PC-3 (cell line): Measurements from ENCODE around the gene ZNF562. TPM values are rescaled to one million over a fixed set of nuclear protein-coding genes. Genes with fewer than 3 reads are reported as not detected.

Source experiments
- ATAC-seq: fragments of 200-7000 bp; cut with Tn5 transposase; 2 replicates; pipeline ENCODE4 v1.9.1; 2020; ENCODE audit warnings: mild to moderate bottlenecking, moderate library complexity
- BruUV-seq: library from RNA; stranded (reverse); fragments of 400-500 nt; replicated peaks from 2 replicates; lab custom pipeline; 2021; lab: Mats Ljungman, UMichigan
- CTCF ChIA-PET: fragments of 300-600 bp; sonication (Branson Sonifier 250); formaldehyde crosslinking; loops from one replicate; lab custom pipeline; 2022; ENCODE audit warnings: antibody characterized with exemption; lab: Charles Lee
- POLR2A ChIA-PET: fragments of 300-600 bp; sonication (Branson Sonifier 250); formaldehyde crosslinking; loops from one replicate; lab custom pipeline; 2022; ENCODE audit warnings: antibody characterized with exemption; ENCODE audit not compliant: unreplicated experiment; lab: Charles Lee
- DNase-seq: peaks from one replicate; pipeline ENCODE4 v3.0.0-alpha.2; 2015
- H2AFZ ChIP-seq: fragments of 300-600 bp; sonication (generic); 2 replicates; pipeline ENCODE4 v1.6.0; 2016; ENCODE audit warnings: antibody characterized with exemption, low read length
- H3F3A ChIP-seq: fragments of 300-600 bp; sonication (generic); one replicate; pipeline ENCODE4 v1.6.0; 2017; ENCODE audit warnings: antibody characterized with exemption, low read length, control low read depth, mild to moderate bottlenecking; ENCODE audit not compliant: unreplicated experiment
- H3K27ac ChIP-seq: fragments of 300-600 bp; sonication (generic); 2 replicates; pipeline ENCODE4 v1.5.1; 2016; ENCODE audit warnings: mild to moderate bottlenecking, low read length
- H3K27me3 ChIP-seq: fragments of 300-600 bp; sonication (generic); 2 replicates; pipeline ENCODE4 v1.6.1; 2016; ENCODE audit warnings: low read length, mixed read lengths
- H3K36me3 ChIP-seq: fragments of 300-600 bp; sonication (generic); 2 replicates; pipeline ENCODE4 v1.6.1; 2016; ENCODE audit warnings: low read depth, mixed run types, low read length, mixed read lengths
- H3K4me1 ChIP-seq: fragments of 300-600 bp; sonication (generic); 2 replicates; pipeline ENCODE4 v1.5.1; 2016; ENCODE audit warnings: low read length; ENCODE audit not compliant: insufficient read depth
- H3K4me2 ChIP-seq: fragments of 300-600 bp; sonication (generic); 2 replicates; pipeline ENCODE4 v1.6.0; 2016; ENCODE audit warnings: low read length
- H3K4me3 ChIP-seq: fragments of 300-600 bp; sonication (generic); 2 replicates; pipeline ENCODE4 v1.5.1; 2016; ENCODE audit warnings: mild to moderate bottlenecking, low read length, mixed read lengths
- H3K79me2 ChIP-seq: fragments of 300-600 bp; sonication (generic); 2 replicates; pipeline ENCODE4 v1.6.1; 2017; ENCODE audit warnings: low read length, mixed read lengths
- H3K9ac ChIP-seq: fragments of 300-600 bp; sonication (generic); 2 replicates; pipeline ENCODE4 v1.6.0; 2016; ENCODE audit warnings: mild to moderate bottlenecking, low read length
- H3K9me2 ChIP-seq: fragments of 300-600 bp; sonication (generic); replicated peaks from 2 replicates; pipeline ENCODE4 v1.6.1; 2016; ENCODE audit warnings: mixed run types, low read length, mixed read lengths
- H3K9me3 ChIP-seq: fragments of 300-600 bp; sonication (generic); 2 replicates; pipeline ENCODE4 v1.6.1; 2016; ENCODE audit warnings: low read length, mixed read lengths
- H4K20me1 ChIP-seq: fragments of 300-600 bp; sonication (generic); 2 replicates; pipeline ENCODE4 v1.6.1; 2016; ENCODE audit warnings: low read length, mixed read lengths
- CTCF ChIP-seq: fragments of 300-600 bp; sonication (generic); conservative IDR thresholded peaks from 2 replicates; pipeline ENCODE4 v1.5.1; 2017; ENCODE audit warnings: antibody characterized with exemption, low read depth, mild to moderate bottlenecking, low read length
- EZH2 ChIP-seq: fragments of 300-600 bp; sonication (generic); IDR thresholded peaks from one replicate; pipeline ENCODE4 v1.6.1; 2017; ENCODE audit warnings: antibody characterized with exemption, mild to moderate bottlenecking, low read length; ENCODE audit not compliant: unreplicated experiment
- EZH2phosphoT487 ChIP-seq: fragments of 300-600 bp; sonication (generic); IDR thresholded peaks from 2 replicates; pipeline ENCODE4 v1.6.1; 2018; ENCODE audit warnings: mild to moderate bottlenecking, antibody characterized with exemption, low read length, borderline replicate concordance
- intact Hi-C: fragments of 100-400 bp; cut with micrococcal nuclease; formaldehyde crosslinking; loops from 2 replicates; pipeline ENCODE4 v1.9.0; 2023
- total RNA-seq: library from RNA; depleted of rRNA; stranded (reverse); fragments of >200 nt; gene quantifications from 2 replicates; pipeline ENCODE4 v1.2.3, GENCODE V29; 2014

The ZNF562 gene
- total RNA-seq, 1 experiment from 2014 or later = 26.0 TPM

- CTCF ChIA-PET = no interaction called here
- H3K4me1 ChIP-seq = no peaks in the 10 kb centered on the region
- no peaks in the 10 kb centered on the region for H4K20me1 ChIP-seq
- peak overlapping the region; percentile 78 for H3K4me3 ChIP-seq
- ATAC-seq = no peak
- H3K9ac ChIP-seq = peak overlapping the region; percentile 96
- peak overlapping the region; percentile 88 for H3K27ac ChIP-seq
- BruUV-seq = no TSS peak
- no peaks in the 10 kb centered on the region for H3K9me2 ChIP-seq
- H3K27me3 ChIP-seq = no peaks in the 10 kb centered on the region
- TF ChIP-seq CTCF (no peak), EZH2phosphoT487 (no peak), EZH2 (no peak)
- intact Hi-C loops = loop anchor here (2.0 kb wide), 1 partner anchor 111 kb away; no protein-coding TSS in a partner anchor
- peaks cover 47% of the 10 kb centered on the region for H3K36me3 ChIP-seq
- peak overlapping the region; percentile 80 for H3K4me2 ChIP-seq
- POLR2A ChIA-PET = no interaction called here
- H3F3A ChIP-seq = no peaks in the 10 kb centered on the region
- H2AFZ ChIP-seq = peak overlapping the region; percentile 91
- H3K9me3 ChIP-seq = peaks cover 40% of the 10 kb centered on the region
- peak; percentile 41 for DNase-seq
- H3K79me2 ChIP-seq = peaks cover 58% of the 10 kb centered on the region
Measured at GRCh38 chr19:9673912-9674662, 813 bp downstream of the ZNF562 start.

GRCh38 chr19:9672893-9673292 lies 2.0 kb downstream of the ZNF562 start:
- no peak overlapping the region for H3K9ac ChIP-seq
- no peaks in the 10 kb centered on the region for H3K4me1 ChIP-seq
- H3F3A ChIP-seq = no peaks in the 10 kb centered on the region
- TF ChIP-seq CTCF = no peak
- TF ChIP-seq EZH2phosphoT487 = no peak
- TF ChIP-seq EZH2 = no peak
- ChIA-PET CTCF (no interaction called here), POLR2A (no interaction called here)
- H3K9me3 ChIP-seq = peaks cover 52% of the 10 kb centered on the region
- no peaks in the 10 kb centered on the region for H3K27me3 ChIP-seq
- BruUV-seq = no TSS peak
- peak overlapping the region; percentile 9; the same call in 1 of the 2 replicates for H3K4me3 ChIP-seq
- no peaks in the 10 kb centered on the region for H3K9me2 ChIP-seq
- DNase-seq (no peak), ATAC-seq (no peak)
- peaks cover 59% of the 10 kb centered on the region for H3K36me3 ChIP-seq
- H4K20me1 ChIP-seq = no peaks in the 10 kb centered on the region
- intact Hi-C loops = no loop called here
- no peak overlapping the region for H3K4me2 ChIP-seq
- H3K27ac ChIP-seq = no peak overlapping the region
- no peak overlapping the region for H2AFZ ChIP-seq
- peaks cover 70% of the 10 kb centered on the region for H3K79me2 ChIP-seq

- Histone ChIP-seq H3K27me3 (no peaks in the 10 kb centered on the region), H3K36me3 (peaks cover 72% of the 10 kb centered on the region), H3K9me2 (no peaks in the 10 kb centered on the region), H3K9ac (no peak overlapping the region), H2AFZ (no peak overlapping the region), H3K4me2 (no peak overlapping the region), H3K27ac (no peak overlapping the region), H3F3A (no peaks in the 10 kb centered on the region), H4K20me1 (no peaks in the 10 kb centered on the region), H3K79me2 (peaks cover 82% of the 10 kb centered on the region), H3K4me3 (no peak overlapping the region; the same call in 1 of the 2 replicates), H3K4me1 (no peaks in the 10 kb centered on the region), H3K9me3 (peaks cover 64% of the 10 kb centered on the region)
- ChIA-PET POLR2A (no interaction called here), CTCF (no interaction called here)
- DNase-seq (no peak), ATAC-seq (no peak)
- intact Hi-C loops = no loop called here
- BruUV-seq = no TSS peak
- TF ChIP-seq CTCF (no peak), EZH2 (no peak), EZH2phosphoT487 (no peak)
Measured at GRCh38 chr19:9671655-9672054, 3.2 kb downstream of the ZNF562 start.
